Measurements from ENCODE around the gene RBM6. TPM values are rescaled to one million over a fixed set of nuclear protein-coding genes. Genes with fewer than 3 reads are reported as not detected.

Gene RBM6
- polyA plus RNA-seq, 4 donors, result 82.1 to 197 (median 145) TPM

DNA sequence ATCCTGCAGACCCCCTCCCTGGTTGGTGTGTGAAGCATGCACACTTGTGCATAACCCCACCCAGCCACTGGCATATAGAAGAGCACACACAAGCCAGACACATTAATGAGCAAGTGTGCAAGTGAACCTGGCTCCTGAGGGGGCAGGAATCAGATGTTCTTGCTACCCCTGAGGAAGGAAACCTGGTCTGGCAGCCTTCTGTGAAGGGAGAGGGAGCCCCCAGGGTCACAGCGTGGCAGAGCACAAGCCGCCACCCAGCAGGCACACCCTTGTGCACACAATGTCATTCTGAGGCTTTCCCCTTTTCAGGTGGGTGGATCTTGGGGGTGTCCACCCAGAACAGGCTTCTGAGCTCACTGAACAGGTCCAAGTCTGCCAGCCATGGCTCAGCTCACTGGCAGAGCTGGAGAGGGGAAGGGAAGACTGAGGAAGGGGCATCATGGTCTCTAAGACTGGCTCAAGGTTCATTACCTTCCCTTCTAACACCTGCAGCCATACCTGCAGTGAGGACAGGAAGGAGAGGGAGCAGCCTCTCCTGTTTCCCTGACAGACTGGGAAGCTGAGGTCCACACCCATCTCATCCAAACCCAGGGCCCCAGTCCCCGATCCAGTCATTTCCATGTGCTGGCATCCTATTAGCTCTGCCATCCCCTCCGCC lies 183.6 kb downstream of the RBM6 start:
- no peak for DNase-seq (ENCODE audit: low read depth in 4 of 4, low spot score in 2 of 4)

DNA sequence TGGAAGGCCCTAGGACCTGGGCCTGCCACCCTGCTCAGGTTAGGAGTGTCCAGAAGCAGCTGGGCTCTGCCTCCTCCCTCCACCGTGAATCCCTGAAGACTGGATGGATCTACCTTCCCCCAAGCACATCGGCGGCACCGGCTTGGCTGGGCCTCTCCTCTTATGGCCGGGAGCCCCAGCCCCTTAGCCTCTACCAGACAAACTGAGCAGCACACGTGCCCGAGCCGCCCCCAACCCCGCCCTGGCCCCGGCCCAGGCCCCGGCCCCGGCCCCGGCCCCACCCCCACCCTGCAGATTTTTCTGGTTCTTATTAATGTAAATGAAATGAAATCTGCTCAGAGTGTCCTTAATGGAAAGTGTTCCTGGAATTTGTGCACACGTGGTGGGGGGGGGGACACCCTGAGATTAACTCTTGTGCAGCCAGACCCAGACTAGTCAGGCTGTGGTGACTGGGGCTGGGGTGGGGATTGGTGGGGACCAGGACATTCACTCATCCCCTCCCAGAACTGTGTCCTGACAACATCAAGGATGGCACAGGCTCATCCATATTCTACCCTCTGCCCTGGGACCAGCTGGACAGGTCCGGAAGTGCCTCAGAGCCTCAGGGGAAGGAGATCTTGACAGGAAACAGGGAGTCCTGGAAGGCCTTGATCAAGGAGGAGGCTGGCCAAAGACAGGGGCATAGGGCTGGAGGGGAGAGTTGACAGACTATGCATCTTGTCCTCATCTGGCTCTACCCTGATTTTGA lies 184.3 kb downstream of the RBM6 start:
- no peak for DNase-seq (ENCODE audit: low read depth in 4 of 4, low spot score in 2 of 4)

DNA sequence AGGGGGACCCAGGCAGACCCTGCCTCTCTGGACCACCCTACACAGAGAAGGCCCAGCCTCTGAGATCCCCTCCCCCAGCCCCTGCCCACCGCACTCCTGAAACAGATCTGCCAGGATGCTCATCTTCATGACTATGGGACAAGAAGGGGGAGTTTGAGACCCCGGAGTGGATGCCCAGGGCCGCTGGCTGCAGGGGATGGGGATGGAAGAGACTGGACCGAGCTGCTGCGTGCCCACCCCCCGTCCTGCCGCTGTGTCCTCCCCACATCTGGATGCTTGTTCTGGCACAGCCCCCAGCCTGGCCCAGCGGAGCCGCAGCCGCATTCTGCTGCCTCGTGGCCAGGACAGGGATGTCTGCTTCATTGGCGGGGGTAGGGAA lies 184.8 kb downstream of the RBM6 start:
- no peak for DNase-seq (ENCODE audit: low read depth in 4 of 4, low spot score in 2 of 4)

GRCh38 chr3:50125541-50126286 lies 185.8 kb downstream of the RBM6 start:
- no peak for DNase-seq (ENCODE audit: low read depth in 4 of 4, low spot score in 2 of 4)

GRCh38 chr3:50126287-50127211 lies 186.6 kb downstream of the RBM6 start:
- no peak for DNase-seq (ENCODE audit: low read depth in 4 of 4, low spot score in 2 of 4)

Other genes with a start within 250 kb of the RBM6 start
- 1 to 10 TPM; 1.0 to 2.5 (median 2.1) TPM for gene AMIGO3, start 220.5 kb upstream of the RBM6 start, polyA plus RNA-seq (ENCODE audit: insufficient read length in 4 of 4)
- 10 to 100 TPM; 11.4 to 19.2 (median 18.1) TPM for gene GMPPB, start 216.2 kb upstream of the RBM6 start, polyA plus RNA-seq (ENCODE audit: insufficient read length in 4 of 4)
- gene IP6K1, start 153.6 kb upstream of the RBM6 start, polyA plus RNA-seq (ENCODE audit: insufficient read length in 4 of 4), result 10 to 100 TPM; 43.3 to 54.8 (median 53.4) TPM
- gene CDHR4, start 140.3 kb upstream of the RBM6 start, polyA plus RNA-seq (ENCODE audit: insufficient read length in 4 of 4), result under 1 TPM in 1 of 4 donors, not detected in 3; 0.16 TPM
- 10 to 100 TPM in 3 of 4 donors, 1 to 10 TPM in 1; 8.8 to 18.4 (median 12.7) TPM for gene INKA1, start 136.9 kb upstream of the RBM6 start, polyA plus RNA-seq (ENCODE audit: insufficient read length in 4 of 4)
- gene UBA7, start 126.2 kb upstream of the RBM6 start, polyA plus RNA-seq (ENCODE audit: insufficient read length in 4 of 4), result 10 to 100 TPM; 36.0 to 52.0 (median 39.9) TPM
- gene TRAIP, start 83.6 kb upstream of the RBM6 start, polyA plus RNA-seq (ENCODE audit: insufficient read length in 4 of 4), result 10 to 100 TPM in 2 of 4 donors, 1 to 10 TPM in 2; 9.4 to 12.7 (median 11.1) TPM
- gene CAMKV, start 70.2 kb upstream of the RBM6 start, polyA plus RNA-seq (ENCODE audit: insufficient read length in 4 of 4), result under 1 TPM; 0.08 to 0.43 (median 0.17) TPM
- 1 to 10 TPM; 1.4 to 2.4 (median 2.2) TPM for gene MST1R, start 36.3 kb upstream of the RBM6 start, polyA plus RNA-seq (ENCODE audit: insufficient read length in 4 of 4)
- 1 to 10 TPM; 7.0 to 9.7 (median 8.7) TPM for gene MON1A, start 10.3 kb upstream of the RBM6 start, polyA plus RNA-seq (ENCODE audit: insufficient read length in 4 of 4)
- 100 to 1,000 TPM; 202 to 421 (median 311) TPM for gene RBM5, start 148.8 kb downstream of the RBM6 start, polyA plus RNA-seq (ENCODE audit: insufficient read length in 4 of 4)
- gene SEMA3F, start 215.2 kb downstream of the RBM6 start, polyA plus RNA-seq (ENCODE audit: insufficient read length in 4 of 4), result 100 to 1,000 TPM in 1 of 4 donors, 10 to 100 TPM in 3; 68.6 to 101 (median 80.4) TPM